Measurements from ENCODE around the gene PHLDB3.
"Not testable (repeated sequence)": the region's sequence is repeated elsewhere in the genome, so short reads cannot be mapped to it uniquely, and the experiment has no call there.

The PHLDB3 gene

GRCh38 chr19:43466793-43467192 is 37.8 kb downstream of the PHLDB3 start:
- DNase-seq, result no peak

GRCh38 chr19:43465468-43466120 is 39.0 kb downstream of the PHLDB3 start, which contains the start of gene LYPD3:
Gene LYPD3 (minus strand): TSS chr19:43465608. CDS start chr19:43465571, 37 bp downstream.
- peak in 1 of 2 experiments; percentile 33 for DNase-seq

- peak; percentile 66 to 86 for DNase-seq
These were observed 40.3 kb downstream of the PHLDB3 start for GRCh38 chr19:43464134-43464775.

GRCh38 chr19:43463381-43464133 is 41.0 kb downstream of the PHLDB3 start:
- peak; percentile 90 to 98 for DNase-seq

- no peak for DNase-seq
These were observed 41.7 kb downstream of the PHLDB3 start for GRCh38 chr19:43462785-43463380.

GRCh38 chr19:43462383-43462782 is 42.2 kb downstream of the PHLDB3 start:
- no peak for DNase-seq

- no peak for DNase-seq
These were observed 43.2 kb downstream of the PHLDB3 start for GRCh38 chr19:43461303-43461702.

GRCh38 chr19:43460362-43461016 is 44.1 kb downstream of the PHLDB3 start:
- no peak for DNase-seq

- DNase-seq, result peak in 1 of 2 experiments; percentile 12
These were observed 46.7 kb downstream of the PHLDB3 start for GRCh38 chr19:43457809-43458208.

DNA sequence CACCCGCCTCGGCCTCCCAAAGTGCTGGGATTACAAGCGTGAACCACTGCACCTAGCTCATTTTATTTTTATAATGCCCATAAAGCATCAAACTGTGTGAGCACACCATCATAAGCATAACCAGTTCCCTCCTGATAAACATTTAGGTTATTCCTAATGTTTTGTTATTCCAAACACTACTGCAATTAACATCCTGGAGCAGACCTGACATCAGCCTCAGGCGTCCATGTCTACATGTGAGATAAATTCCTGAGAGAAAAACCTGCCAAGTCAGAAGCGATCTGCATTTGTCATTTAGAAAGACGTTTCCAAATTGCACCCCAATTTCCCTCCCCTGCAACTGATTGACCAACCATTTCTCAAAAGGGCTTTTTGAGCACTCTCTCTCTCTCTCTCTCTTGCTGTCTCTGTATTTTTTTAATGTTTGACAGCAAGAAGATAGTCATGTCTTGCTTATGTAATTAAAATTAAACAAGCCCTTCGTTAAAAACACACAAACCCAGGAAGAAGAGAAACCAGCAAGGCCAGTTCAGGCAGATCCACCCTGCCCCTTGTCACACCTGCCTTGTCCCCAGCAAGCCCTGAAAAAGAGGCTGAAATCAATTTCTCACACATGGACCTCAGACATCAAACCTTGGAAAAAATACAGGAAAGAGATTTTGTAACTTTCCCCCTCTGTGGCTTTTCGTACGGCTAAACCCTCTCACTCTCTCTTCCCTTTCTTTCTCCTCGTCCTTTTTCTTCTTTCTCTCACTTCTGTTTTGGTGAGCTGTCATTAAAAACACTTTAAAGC is 49.0 kb downstream of the PHLDB3 start:
- DNase-seq, result peak; percentile 16 to 28

DNA sequence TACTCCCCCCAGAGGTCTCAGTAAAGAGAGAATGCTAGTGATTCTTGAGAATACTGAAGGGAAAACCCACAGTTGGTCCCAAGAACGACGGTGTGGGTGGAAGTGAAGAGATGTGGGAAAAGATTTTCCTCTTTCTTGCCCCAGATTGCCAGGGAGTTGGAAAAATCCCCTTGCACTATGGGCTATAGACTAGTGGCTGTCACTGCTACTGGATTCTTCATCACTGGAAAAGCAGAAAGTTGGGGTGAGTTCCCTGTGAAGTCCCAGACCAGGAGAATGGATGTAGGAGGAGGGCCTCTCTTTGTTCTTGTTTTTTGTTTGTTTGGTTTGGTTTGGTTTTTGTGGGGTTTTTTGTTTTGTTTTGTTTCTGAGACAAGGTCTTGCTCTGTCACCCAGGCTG is 50.5 kb downstream of the PHLDB3 start:
- DNase-seq, result no peak

- DNase-seq, result no peak
These were observed 52.0 kb downstream of the PHLDB3 start for GRCh38 chr19:43452582-43452981.

DNA sequence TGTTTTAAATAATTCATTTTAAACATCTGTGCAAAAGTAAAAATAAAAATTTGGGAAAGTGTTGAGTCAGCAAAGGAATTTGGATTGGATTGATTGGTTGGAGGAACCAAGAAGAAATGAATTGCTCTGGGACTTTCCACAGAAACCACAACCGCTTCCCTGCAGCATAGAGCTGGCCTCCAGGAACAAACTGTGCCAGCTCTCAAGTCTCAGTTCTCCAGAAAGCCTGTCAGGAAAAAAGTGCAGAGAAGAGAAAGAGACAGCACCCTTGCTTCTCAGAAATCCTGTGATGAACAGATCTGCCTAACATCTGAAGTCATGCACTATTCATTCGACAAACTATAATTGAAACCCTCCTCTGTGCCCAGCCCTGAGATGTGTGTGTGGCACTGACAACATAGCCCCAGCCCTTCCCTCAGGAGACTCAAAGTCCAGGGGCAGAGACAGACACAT is 54.0 kb downstream of the PHLDB3 start:
- no peak for DNase-seq

GRCh38 chr19:43447655-43448054 is 56.9 kb downstream of the PHLDB3 start:
- no peak for DNase-seq

- DNase-seq, result peak; percentile 66 to 83
These were observed 57.6 kb downstream of the PHLDB3 start for GRCh38 chr19:43446746-43447489.

GRCh38 chr19:43445426-43445825 is 59.1 kb downstream of the PHLDB3 start:
- DNase-seq, result no peak

- DNase-seq, result no peak
These were observed 59.8 kb downstream of the PHLDB3 start for GRCh38 chr19:43444531-43445287.

DNA sequence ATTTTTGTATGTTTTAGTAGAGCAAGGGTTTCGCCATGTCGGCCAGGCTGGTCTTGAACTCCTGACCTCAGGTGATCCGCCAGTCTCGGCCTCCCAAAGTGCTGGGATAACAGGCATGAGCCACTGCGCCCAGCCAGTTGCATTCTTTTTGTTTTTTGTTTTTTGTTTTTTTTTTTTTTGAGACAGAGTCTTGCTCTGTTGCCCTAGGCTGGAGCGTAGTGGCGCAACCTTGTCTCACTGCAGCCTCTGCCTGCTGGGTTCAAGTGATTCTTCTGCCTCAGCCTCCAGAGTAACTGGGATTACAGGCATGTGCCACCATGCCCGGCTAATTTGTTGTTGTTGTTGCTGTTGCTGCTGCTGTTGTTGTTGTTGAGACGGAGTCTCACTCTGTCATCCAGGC is 60.5 kb downstream of the PHLDB3 start:
- DNase-seq, result not testable (repeated sequence)

DNA sequence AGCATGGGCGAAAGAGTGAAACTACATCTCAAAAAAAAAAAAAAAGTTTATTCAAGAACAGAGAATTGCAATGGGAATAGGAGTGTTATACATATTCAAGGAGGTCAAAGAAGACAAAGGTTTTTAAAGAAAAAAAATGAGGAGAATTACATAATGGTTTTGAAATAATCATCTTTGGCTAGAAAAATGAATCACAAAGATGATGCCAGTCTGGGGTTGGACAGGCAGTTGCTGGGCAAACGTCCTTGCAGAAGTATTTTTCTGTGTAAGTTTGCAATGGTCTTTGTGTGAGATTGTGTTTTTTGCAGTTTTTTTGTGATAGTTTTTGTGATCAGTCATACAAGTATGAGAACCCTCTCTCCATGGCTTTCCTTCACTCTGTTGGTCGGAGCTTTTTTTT is 62.8 kb downstream of the PHLDB3 start:
- DNase-seq, result no peak

DNA sequence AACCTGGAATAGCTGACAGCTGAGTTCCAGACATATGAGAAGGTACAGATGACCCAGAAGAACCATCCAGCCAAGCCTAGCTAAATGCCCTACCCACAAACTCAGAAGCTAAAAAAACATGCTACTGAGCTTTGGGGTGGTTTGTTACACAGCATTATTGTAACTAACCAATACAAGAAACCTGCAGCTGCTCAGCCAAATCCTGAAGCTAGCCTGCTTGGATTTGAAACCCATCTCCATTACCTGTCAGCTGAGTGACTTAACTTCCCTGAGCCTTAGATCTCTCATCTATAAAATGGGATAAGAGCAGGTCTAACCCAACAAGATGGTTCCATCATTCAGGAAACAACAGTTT is 64.9 kb downstream of the PHLDB3 start:
- no peak for DNase-seq
